SU-DHL-6 (cell line): ENCODE results near the gene NUSAP1.

Source experiments
- EZH2phosphoT487 ChIP-seq: fragments of 200-600 bp; sonication (generic), shearing (Covaris generic); conservative IDR thresholded peaks from 2 replicates; pipeline ENCODE4 v1.6.1; 2018; ENCODE audit warnings: mild to moderate bottlenecking, antibody characterized with exemption, low read length, moderate library complexity, mixed read lengths
- TF ChIP-seq, protein P1 (sequence below): fragments of 200-600 bp; sonication (generic); IDR thresholded peaks from one replicate; pipeline ENCODE4 v1.5.1; 2017; ENCODE audit warnings: antibody characterized with exemption, mild to moderate bottlenecking, low read length, moderate library complexity; ENCODE audit not compliant: insufficient read depth, poor library complexity, severe bottlenecking

DNA sequence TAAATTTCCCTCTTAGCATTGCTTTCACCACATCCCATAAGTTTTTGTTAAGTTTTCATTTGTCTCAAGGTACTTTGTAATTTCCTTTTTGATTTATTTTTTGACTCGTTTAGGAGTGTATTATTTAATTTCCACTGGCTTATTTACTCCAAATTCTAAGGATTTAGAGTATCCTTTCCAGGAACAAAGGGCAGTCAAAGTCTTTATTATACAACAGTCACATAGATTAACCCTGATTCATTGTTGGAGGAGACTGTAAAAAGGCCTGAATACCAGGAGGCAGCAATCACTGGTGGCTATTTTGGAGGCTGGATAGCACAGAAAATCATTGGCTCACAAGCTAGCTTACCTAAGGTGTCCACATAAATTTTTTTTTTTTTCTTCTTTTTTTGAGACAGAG is 40.2 kb upstream of the NUSAP1 start:
- TF ChIP-seq, protein P1, sequence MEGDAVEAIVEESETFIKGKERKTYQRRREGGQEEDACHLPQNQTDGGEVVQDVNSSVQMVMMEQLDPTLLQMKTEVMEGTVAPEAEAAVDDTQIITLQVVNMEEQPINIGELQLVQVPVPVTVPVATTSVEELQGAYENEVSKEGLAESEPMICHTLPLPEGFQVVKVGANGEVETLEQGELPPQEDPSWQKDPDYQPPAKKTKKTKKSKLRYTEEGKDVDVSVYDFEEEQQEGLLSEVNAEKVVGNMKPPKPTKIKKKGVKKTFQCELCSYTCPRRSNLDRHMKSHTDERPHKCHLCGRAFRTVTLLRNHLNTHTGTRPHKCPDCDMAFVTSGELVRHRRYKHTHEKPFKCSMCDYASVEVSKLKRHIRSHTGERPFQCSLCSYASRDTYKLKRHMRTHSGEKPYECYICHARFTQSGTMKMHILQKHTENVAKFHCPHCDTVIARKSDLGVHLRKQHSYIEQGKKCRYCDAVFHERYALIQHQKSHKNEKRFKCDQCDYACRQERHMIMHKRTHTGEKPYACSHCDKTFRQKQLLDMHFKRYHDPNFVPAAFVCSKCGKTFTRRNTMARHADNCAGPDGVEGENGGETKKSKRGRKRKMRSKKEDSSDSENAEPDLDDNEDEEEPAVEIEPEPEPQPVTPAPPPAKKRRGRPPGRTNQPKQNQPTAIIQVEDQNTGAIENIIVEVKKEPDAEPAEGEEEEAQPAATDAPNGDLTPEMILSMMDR: no peak
- TF ChIP-seq EZH2phosphoT487: no peak
